Mesendoderm (in vitro differentiated cells): ENCODE data around the gene ZKSCAN1.

Source experiments
- DNase-seq: peaks from one replicate; pipeline ENCODE4 v3.0.0; 2013
- H2AK5ac ChIP-seq: 2 replicates; pipeline ENCODE4 v1.6.1; 2013; ENCODE audit warnings: low read length, inconsistent platforms
- H2BK120ac ChIP-seq: 2 replicates; pipeline ENCODE4 v1.6.1; 2013; ENCODE audit warnings: low read depth, mild to moderate bottlenecking, low read length, moderate library complexity, mixed read lengths
- H2BK15ac ChIP-seq: replicated peaks from 2 replicates; pipeline ENCODE4 v1.6.1; 2013; ENCODE audit warnings: low read depth, mild to moderate bottlenecking, moderate library complexity
- H2BK5ac ChIP-seq: 2 replicates; pipeline ENCODE4 v1.6.1; 2013; ENCODE audit warnings: low read length, inconsistent platforms
- H3K18ac ChIP-seq: 2 replicates; pipeline ENCODE4 v1.6.1; 2013; ENCODE audit warnings: mild to moderate bottlenecking, low read length, mixed read lengths
- H3K23ac ChIP-seq: one replicate; pipeline ENCODE4 v1.6.1; 2013; ENCODE audit warnings: low read length
- H3K27ac ChIP-seq: 2 replicates; pipeline ENCODE4 v1.5.1; 2013; ENCODE audit warnings: low read depth, mild to moderate bottlenecking, inconsistent platforms, low read length, moderate library complexity
- H3K27me3 ChIP-seq: 2 replicates; pipeline ENCODE4 v1.6.1; 2013; ENCODE audit warnings: low read length, control low read depth, mild to moderate bottlenecking, inconsistent platforms; ENCODE audit not compliant: insufficient read depth, poor library complexity
- H3K36me3 ChIP-seq: 2 replicates; pipeline ENCODE4 v1.6.1; 2013; ENCODE audit warnings: low read length, inconsistent platforms; ENCODE audit not compliant: control insufficient read depth, insufficient read depth
- H3K4ac ChIP-seq: one replicate; pipeline ENCODE4 v1.6.1; 2013; ENCODE audit warnings: low read depth, mild to moderate bottlenecking, low read length, moderate library complexity
- H3K4me1 ChIP-seq: 2 replicates; pipeline ENCODE4 v1.6.1; 2013; ENCODE audit warnings: low read depth, low read length, inconsistent platforms; ENCODE audit not compliant: control insufficient read depth
- H3K4me2 ChIP-seq: 2 replicates; pipeline ENCODE4 v1.6.1; 2013; ENCODE audit warnings: low read length
- H3K4me3 ChIP-seq: 2 replicates; pipeline ENCODE4 v1.5.1; 2013; ENCODE audit warnings: mild to moderate bottlenecking, low read length
- H3K56ac ChIP-seq: one replicate; pipeline ENCODE4 v1.6.1; 2013; ENCODE audit warnings: low read length
- H3K79me1 ChIP-seq: 2 replicates; pipeline ENCODE4 v1.6.1; 2013; ENCODE audit warnings: low read length, inconsistent platforms
- H3K79me2 ChIP-seq: 2 replicates; pipeline ENCODE4 v1.6.1; 2013; ENCODE audit warnings: mild to moderate bottlenecking, low read length; ENCODE audit not compliant: control insufficient read depth, insufficient read depth
- H3K9ac ChIP-seq: 2 replicates; pipeline ENCODE4 v1.6.1; 2013; ENCODE audit warnings: low read length, inconsistent platforms
- H4K5ac ChIP-seq: one replicate; pipeline ENCODE4 v1.6.1; 2013; ENCODE audit warnings: low read length
- H4K8ac ChIP-seq: one replicate; pipeline ENCODE4 v1.6.1; 2013; ENCODE audit warnings: low read depth, mild to moderate bottlenecking, control low read depth, low read length, moderate library complexity
- WGBS: extraction: QIAGEN DNeasy Blood & Tissue Kit; methylation state at CpG from one replicate; pipeline ENCODE4 v1.1.7; 2013; ENCODE audit warnings: low lambda C conversion rate, missing lambda C conversion rate; ENCODE audit not compliant: insufficient coverage; ENCODE audit errors: extremely low coverage; 5-methylcytosine and 5-hydroxymethylcytosine counted together

The ZKSCAN1 gene

DNA sequence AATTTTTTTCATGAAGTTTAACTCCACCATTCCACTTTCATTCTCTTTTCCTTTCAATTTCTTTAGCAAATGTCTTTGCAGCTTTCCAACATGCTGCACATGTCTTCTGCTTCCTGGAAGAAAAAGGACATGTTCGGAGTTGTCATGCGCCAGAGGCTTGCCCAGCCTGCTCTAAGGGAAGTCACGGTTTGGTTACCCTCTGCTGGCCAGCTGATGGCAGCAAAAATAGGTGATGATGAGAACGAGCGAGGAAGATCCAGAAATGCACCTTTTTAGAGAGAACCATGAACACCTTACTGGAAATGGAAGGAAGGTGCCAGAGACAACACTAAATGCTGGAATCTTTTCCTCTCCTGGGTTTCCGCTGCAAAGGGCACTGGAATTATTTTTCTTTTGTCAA, 29.3 kb downstream of the ZKSCAN1 start:
- Histone ChIP-seq H3K36me3 (no peaks in the 10 kb centered on the region), H2BK15ac (no peak overlapping the region), H3K4me2 (no peak overlapping the region), H4K5ac (no peak overlapping the region), H3K79me2 (no peaks in the 10 kb centered on the region), H2BK120ac (no peak overlapping the region), H3K9ac (no peak overlapping the region), H3K18ac (no peak overlapping the region), H3K27ac (no peak overlapping the region), H2AK5ac (no peak overlapping the region), H3K4me1 (no peaks in the 10 kb centered on the region), H3K79me1 (no peaks in the 10 kb centered on the region), H3K27me3 (no peaks in the 10 kb centered on the region), H3K4ac (no peak overlapping the region), H4K8ac (no peak overlapping the region), H3K56ac (no peak overlapping the region), H3K23ac (no peak overlapping the region), H3K4me3 (no peak overlapping the region), H2BK5ac (no peak overlapping the region)
- DNase-seq: no peak
- WGBS: no CpG with 5 or more reads among the region's 6 CpGs

DNA sequence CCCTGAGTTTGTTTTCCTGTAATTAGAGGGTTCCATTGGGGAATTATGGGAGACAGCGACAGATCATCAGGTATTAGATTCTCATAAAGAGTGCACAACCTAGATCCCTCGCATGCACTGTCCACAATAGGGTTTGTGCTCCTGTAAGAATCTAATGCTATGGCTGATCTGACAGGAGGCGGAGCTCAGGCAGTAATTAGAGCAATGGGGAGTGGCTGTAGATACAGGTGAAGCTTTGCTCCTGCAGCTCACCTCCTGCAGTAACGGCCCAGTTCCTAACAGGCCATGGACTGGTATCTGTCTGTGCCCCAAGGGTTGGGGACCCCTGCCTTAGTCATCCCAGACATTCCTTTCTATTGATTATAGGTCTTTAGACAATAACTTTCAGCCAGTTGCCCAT, 33.3 kb downstream of the ZKSCAN1 start:
- Histone ChIP-seq H2BK5ac (no peak overlapping the region), H3K79me1 (peaks cover 4% of the 10 kb centered on the region), H2AK5ac (no peak overlapping the region), H3K4me3 (no peak overlapping the region), H4K5ac (no peak overlapping the region), H3K4ac (no peak overlapping the region), H3K9ac (no peak overlapping the region), H3K27me3 (no peaks in the 10 kb centered on the region), H3K56ac (no peak overlapping the region), H4K8ac (no peak overlapping the region), H3K27ac (no peak overlapping the region), H3K23ac (no peak overlapping the region), H3K18ac (no peak overlapping the region), H3K36me3 (no peaks in the 10 kb centered on the region), H2BK15ac (no peak overlapping the region), H3K4me1 (no peaks in the 10 kb centered on the region), H3K79me2 (peaks cover 6% of the 10 kb centered on the region), H2BK120ac (no peak overlapping the region), H3K4me2 (no peak overlapping the region)
- WGBS: no CpG with 5 or more reads among the region's 4 CpGs
- no peak for DNase-seq

DNA sequence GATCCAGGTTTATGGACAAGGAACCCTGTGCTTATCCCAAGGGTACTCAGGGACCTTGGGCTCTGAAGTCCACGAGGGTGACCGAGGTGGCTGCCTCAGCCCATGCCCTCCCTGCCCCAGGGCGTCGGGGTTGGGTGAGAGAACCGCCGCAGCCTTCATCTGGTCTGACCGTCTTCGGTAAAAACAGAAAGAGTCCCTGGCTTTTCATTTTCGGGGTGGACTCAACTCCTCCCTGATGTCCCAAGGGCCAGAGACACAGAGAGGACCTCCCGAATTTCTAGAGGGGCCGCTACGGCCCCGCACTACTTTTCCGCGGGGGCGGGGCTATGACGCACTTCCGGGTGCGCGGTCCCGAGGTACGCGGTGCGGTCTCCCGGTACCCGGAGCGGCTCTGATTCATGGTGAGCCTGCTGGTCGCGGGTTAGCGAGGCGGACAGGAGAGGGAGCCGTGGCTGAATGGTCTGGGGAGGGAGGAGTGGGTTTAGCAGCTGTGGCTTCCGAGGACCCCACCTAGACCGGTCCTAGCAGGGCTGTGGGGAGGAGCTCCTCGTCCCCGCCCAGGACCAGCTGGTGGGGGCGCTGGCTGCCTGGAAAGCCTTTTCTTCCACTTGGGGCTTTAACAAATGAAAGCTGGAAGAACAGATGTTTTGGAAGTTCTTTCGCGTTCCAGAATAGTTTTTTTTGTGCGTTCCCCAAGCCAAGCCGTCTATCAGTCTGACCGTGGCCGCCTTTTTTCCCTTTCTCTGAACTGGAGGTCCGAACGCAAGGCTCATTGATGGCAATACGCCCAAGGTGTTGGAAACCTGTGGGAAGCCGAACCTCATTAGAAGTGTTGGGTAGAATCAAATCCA, 34.3 kb downstream of the ZKSCAN1 start, which contains the start of gene ZSCAN21:
Gene ZSCAN21, plus strand, starts transcription at position 334 of the 851 bp plus-strand sequence. CDS start 7,233 bp downstream, outside the sequence.
- Histone ChIP-seq H3K4me1 (no peaks in the 10 kb centered on the region), H3K27me3 (no peaks in the 10 kb centered on the region), H3K56ac (peak within 1 kb of the TSS; percentile 97), H3K79me1 (peaks cover 4% of the 10 kb centered on the region), H3K36me3 (no peaks in the 10 kb centered on the region), H2BK15ac (no peak within 1 kb of the TSS), H3K18ac (peak within 1 kb of the TSS; percentile 95), H3K27ac (peak within 1 kb of the TSS; percentile 81), H4K5ac (no peak within 1 kb of the TSS), H3K4ac (peak within 1 kb of the TSS; percentile 64), H4K8ac (no peak within 1 kb of the TSS), H2BK5ac (no peak within 1 kb of the TSS), H3K23ac (no peak within 1 kb of the TSS), H2AK5ac (no peak within 1 kb of the TSS), H3K9ac (peak within 1 kb of the TSS; percentile 95), H3K79me2 (peaks cover 6% of the 10 kb centered on the region), H3K4me2 (peak within 1 kb of the TSS; percentile 78), H3K4me3 (peak within 1 kb of the TSS; percentile 91), H2BK120ac (no peak within 1 kb of the TSS)
- peak; percentile 89 for DNase-seq
- no CpG with 5 or more reads among the region's 47 CpGs for WGBS

DNA sequence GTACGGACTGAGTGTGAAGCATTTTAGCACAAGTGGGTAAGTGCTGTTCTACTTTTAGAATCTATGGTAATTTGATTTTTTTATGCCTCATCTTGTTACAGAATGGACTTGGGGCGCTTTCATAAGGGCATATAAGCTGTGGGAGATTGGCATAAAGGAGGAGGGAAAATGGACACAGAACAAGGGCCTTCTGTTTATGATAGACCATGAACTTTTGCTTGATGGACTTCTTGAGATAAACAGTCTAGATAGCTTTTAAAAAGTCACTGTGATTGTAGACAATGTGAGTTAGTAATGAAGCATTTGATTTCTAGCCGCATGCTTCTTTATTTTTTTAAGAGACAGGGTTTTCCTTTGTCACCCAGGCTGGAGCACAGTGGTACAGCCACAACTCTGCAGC, 36.2 kb downstream of the ZKSCAN1 start:
- WGBS: no CpG with 5 or more reads among the region's 3 CpGs
- no peak overlapping the region for H3K18ac ChIP-seq
- no peak overlapping the region for H4K5ac ChIP-seq
- no peaks in the 10 kb centered on the region for H3K27me3 ChIP-seq
- H3K56ac ChIP-seq: no peak overlapping the region
- no peak for DNase-seq
- H2AK5ac ChIP-seq: no peak overlapping the region
- H4K8ac ChIP-seq: no peak overlapping the region
- H3K79me2 ChIP-seq: peaks cover 6% of the 10 kb centered on the region
- H2BK5ac ChIP-seq: no peak overlapping the region
- no peak overlapping the region for H3K4me2 ChIP-seq
- H3K4me1 ChIP-seq: no peaks in the 10 kb centered on the region
- H2BK120ac ChIP-seq: no peak overlapping the region
- no peak overlapping the region for H3K27ac ChIP-seq
- no peaks in the 10 kb centered on the region for H3K36me3 ChIP-seq
- peaks cover 4% of the 10 kb centered on the region for H3K79me1 ChIP-seq
- no peak overlapping the region for H2BK15ac ChIP-seq
- no peak overlapping the region for H3K4me3 ChIP-seq
- no peak overlapping the region for H3K23ac ChIP-seq
- no peak overlapping the region for H3K9ac ChIP-seq
- H3K4ac ChIP-seq: no peak overlapping the region

DNA sequence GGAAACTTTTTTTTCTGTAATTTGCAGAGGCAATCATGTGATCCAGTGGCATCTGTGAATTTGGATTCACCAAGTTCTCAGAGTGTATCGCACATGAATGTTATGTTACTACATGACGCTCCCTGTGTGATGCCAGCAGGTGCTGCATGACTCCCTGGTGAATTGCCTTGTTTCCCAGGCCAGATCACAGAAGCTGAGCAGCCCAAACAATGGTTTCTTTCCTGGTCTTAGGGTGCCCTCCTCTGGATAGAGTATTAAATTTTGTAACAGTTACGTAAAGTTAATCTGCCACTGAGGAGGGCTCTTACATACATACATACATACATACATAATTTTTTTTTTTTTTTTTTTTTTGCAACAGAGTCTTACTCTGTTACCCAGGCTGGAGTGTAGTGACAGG, 37.8 kb downstream of the ZKSCAN1 start:
- Histone ChIP-seq H3K27ac (no peak overlapping the region), H3K27me3 (no peaks in the 10 kb centered on the region), H2BK15ac (no peak overlapping the region), H4K8ac (no peak overlapping the region), H3K79me2 (peaks cover 6% of the 10 kb centered on the region), H2BK120ac (no peak overlapping the region), H3K56ac (no peak overlapping the region), H3K18ac (no peak overlapping the region), H3K9ac (no peak overlapping the region), H2BK5ac (no peak overlapping the region), H3K4me1 (no peaks in the 10 kb centered on the region), H3K4me3 (no peak overlapping the region), H3K36me3 (peaks cover 9% of the 10 kb centered on the region), H3K4me2 (no peak overlapping the region), H2AK5ac (no peak overlapping the region), H3K4ac (no peak overlapping the region), H4K5ac (no peak overlapping the region), H3K79me1 (peaks cover 4% of the 10 kb centered on the region), H3K23ac (no peak overlapping the region)
- WGBS: no CpG with 5 or more reads among the region's 3 CpGs
- peak; percentile 68 for DNase-seq
